Stimulated activated CD8-positive, alpha-beta memory T cell treated with anti-CD3 and anti-CD28 coated beads, Interleukin-7, amount 100 ng/mL, for 1 hour (primary cell): ENCODE measurements around the gene GCLM.
A peak's percentile ranks its signal among the peaks of the same experiment; 100 is the strongest.

Source experiments
- DNase-seq, 2 donors: peaks; one replicate each; pipeline ENCODE4 v3.0.0-alpha.2; 2020; ENCODE audit warnings: low read depth in 2 of 2

The GCLM gene

GRCh38 chr1:93846206-93846991 is 62.8 kb downstream of the GCLM start:
- DNase-seq, result peak; percentile 64 to 65

- DNase-seq, result no peak
Observed at GRCh38 chr1:93845538-93846205, 63.6 kb downstream of the GCLM start.

GRCh38 chr1:93844262-93845045 is 64.8 kb downstream of the GCLM start:
- DNase-seq, result no peak

- no peak for DNase-seq
Observed at GRCh38 chr1:93842750-93843500, 66.3 kb downstream of the GCLM start.

- no peak for DNase-seq
Observed at GRCh38 chr1:93841771-93842170, 67.5 kb downstream of the GCLM start.

GRCh38 chr1:93840956-93841482 is 68.2 kb downstream of the GCLM start:
- no peak for DNase-seq

- no peak for DNase-seq
Observed at GRCh38 chr1:93839753-93840152, 69.5 kb downstream of the GCLM start.

- no peak for DNase-seq
Observed at GRCh38 chr1:93839307-93839706, 69.9 kb downstream of the GCLM start.

- no peak for DNase-seq
Observed at GRCh38 chr1:93837961-93838360, 71.3 kb downstream of the GCLM start.
